Astrocyte (in vitro differentiated cells and primary cell): Measurements from ENCODE around the gene DPF3. TPM values are rescaled to one million over a fixed set of nuclear protein-coding genes. Genes with fewer than 3 reads are reported as not detected.

ENCODE experiments used
- DNase-seq: peaks from one replicate; pipeline ENCODE4 v3.0.0-alpha.2; 2010; ENCODE audit warnings: low read depth
- FAIRE-seq: peaks from 2 replicates; lab custom pipeline; 2011; peaks lifted over from hg19 to GRCh38; lab: Jason Lieb, UNC
- H2AFZ ChIP-seq: 2 replicates; pipeline ENCODE4 v1.6.0; 2012; ENCODE audit warnings: low read depth, low read length, inconsistent platforms
- H3K27ac ChIP-seq: 2 replicates; pipeline ENCODE4 v1.5.1; 2011; ENCODE audit warnings: low read depth, low read length, inconsistent platforms
- H3K27me3 ChIP-seq: 2 replicates; pipeline ENCODE4 v1.6.0; 2011; ENCODE audit warnings: low read length, inconsistent platforms; ENCODE audit not compliant: insufficient read depth
- H3K36me3 ChIP-seq: 2 replicates; pipeline ENCODE4 v1.5.1; 2011; ENCODE audit warnings: low read length, inconsistent platforms; ENCODE audit not compliant: insufficient read depth
- H3K4me1 ChIP-seq: 2 replicates; pipeline ENCODE4 v1.5.1; 2011; ENCODE audit warnings: low read length, inconsistent platforms; ENCODE audit not compliant: insufficient read depth
- H3K4me2 ChIP-seq: 2 replicates; pipeline ENCODE4 v1.6.0; 2012; ENCODE audit warnings: low read length, inconsistent platforms
- H3K4me3 ChIP-seq: 2 replicates; pipeline ENCODE4 v1.5.1; 2011; ENCODE audit warnings: low read depth, mild to moderate bottlenecking, low read length, inconsistent platforms; ENCODE audit not compliant: insufficient read depth
- H3K79me2 ChIP-seq: 2 replicates; pipeline ENCODE4 v1.6.0; 2012; ENCODE audit warnings: mild to moderate bottlenecking, low read length, inconsistent platforms; ENCODE audit not compliant: insufficient read depth
- H3K9ac ChIP-seq: 2 replicates; pipeline ENCODE4 v1.6.0; 2012; ENCODE audit warnings: mild to moderate bottlenecking, low read length, inconsistent platforms
- H3K9me3 ChIP-seq: 2 replicates; pipeline ENCODE4 v1.5.1; 2012; ENCODE audit warnings: low read depth, mild to moderate bottlenecking, low read length, inconsistent platforms; ENCODE audit not compliant: insufficient read depth
- H4K20me1 ChIP-seq: 2 replicates; pipeline ENCODE4 v1.6.0; 2012; ENCODE audit warnings: low read length, inconsistent platforms; ENCODE audit not compliant: insufficient read depth
- H3K27ac Mint-ChIP-seq: one replicate; pipeline ENCODE4 v1.8.0; 2021; ENCODE audit warnings: mild to moderate bottlenecking, mixed read lengths; ENCODE audit not compliant: unreplicated experiment
- H3K27me3 Mint-ChIP-seq: one replicate; pipeline ENCODE4 v1.8.0; 2021; ENCODE audit warnings: low read depth, mixed read lengths; ENCODE audit not compliant: unreplicated experiment
- H3K36me3 Mint-ChIP-seq: one replicate; pipeline ENCODE4 v1.8.0; 2021; ENCODE audit warnings: low read depth, mixed read lengths; ENCODE audit not compliant: unreplicated experiment
- H3K4me1 Mint-ChIP-seq: one replicate; pipeline ENCODE4 v1.8.0; 2021; ENCODE audit warnings: low read depth, mixed read lengths; ENCODE audit not compliant: unreplicated experiment
- H3K4me3 Mint-ChIP-seq: one replicate; pipeline ENCODE4 v1.8.0; 2021; ENCODE audit warnings: mild to moderate bottlenecking, moderate library complexity, mixed read lengths; ENCODE audit not compliant: unreplicated experiment
- H3K9me3 Mint-ChIP-seq: one replicate; pipeline ENCODE4 v1.8.0; 2021; ENCODE audit warnings: mild to moderate bottlenecking, mixed read lengths; ENCODE audit not compliant: unreplicated experiment
- CTCF ChIP-seq: IDR thresholded peaks from 2 replicates; pipeline ENCODE4 v1.5.1; 2011; ENCODE audit warnings: low read depth, mild to moderate bottlenecking, inconsistent platforms, low read length, moderate library complexity; ENCODE audit not compliant: insufficient read depth
- EZH2 ChIP-seq: IDR thresholded peaks from 2 replicates; pipeline ENCODE4 v1.6.1; 2012; ENCODE audit warnings: mild to moderate bottlenecking, low read length, inconsistent platforms; ENCODE audit not compliant: insufficient read depth
- total RNA-seq: library from RNA; stranded (reverse); gene quantifications from 2 replicates; pipeline ENCODE4 v1.2.1, GENCODE V29; 2021

The DPF3 gene
- total RNA-seq, 1 donor from 2014 or later, result 2.4 TPM

GRCh38 chr14:72722201-72722785 lies 171.6 kb downstream of the DPF3 start:
- no peaks in the 10 kb centered on the region for H3K4me1 Mint-ChIP-seq
- no peak overlapping the region for H3K4me2 ChIP-seq
- DNase-seq (no peak), FAIRE-seq (no peak)
- peaks cover 3% of the 10 kb centered on the region for H3K36me3 ChIP-seq
- peaks cover 3% of the 10 kb centered on the region for H3K36me3 Mint-ChIP-seq
- no peaks in the 10 kb centered on the region for H3K27me3 Mint-ChIP-seq
- no peak overlapping the region for H3K4me3 ChIP-seq
- no peaks in the 10 kb centered on the region for H3K9me3 Mint-ChIP-seq
- TF ChIP-seq CTCF (no peak), EZH2 (no peak)
- H3K27ac ChIP-seq, result no peak overlapping the region
- H2AFZ ChIP-seq, result no peak overlapping the region
- no peak overlapping the region for H3K27ac Mint-ChIP-seq
- no peaks in the 10 kb centered on the region for H3K9me3 ChIP-seq
- no peaks in the 10 kb centered on the region for H3K4me1 ChIP-seq
- no peak overlapping the region for H3K9ac ChIP-seq
- H3K79me2 ChIP-seq, result no peaks in the 10 kb centered on the region
- no peaks in the 10 kb centered on the region for H3K27me3 ChIP-seq
- H3K4me3 Mint-ChIP-seq, result no peak overlapping the region
- H4K20me1 ChIP-seq, result no peaks in the 10 kb centered on the region

DNA sequence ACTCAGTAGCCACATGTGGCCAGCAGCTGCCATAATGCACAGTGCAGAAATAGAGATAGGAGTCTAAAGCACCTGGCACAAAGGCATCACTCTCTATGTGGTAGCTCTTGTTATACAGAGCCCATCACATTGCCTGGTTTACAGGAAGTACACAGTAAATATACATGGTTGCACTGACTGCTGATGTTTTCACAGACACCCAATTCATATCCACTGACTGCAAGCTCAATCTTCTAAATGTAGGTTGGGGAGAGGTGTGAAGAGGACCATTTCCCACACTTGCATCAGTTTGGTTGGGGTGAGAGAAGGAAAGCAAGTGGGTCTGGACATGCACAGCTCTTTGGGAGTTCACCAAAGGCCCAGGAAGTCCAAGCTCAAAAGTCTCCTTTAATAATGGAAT lies 172.8 kb downstream of the DPF3 start:
- TF ChIP-seq EZH2 (no peak), CTCF (no peak)
- Histone ChIP-seq H3K27me3 (no peaks in the 10 kb centered on the region), H3K9ac (no peak overlapping the region), H3K79me2 (no peaks in the 10 kb centered on the region), H3K9me3 (no peaks in the 10 kb centered on the region), H3K4me2 (no peak overlapping the region), H4K20me1 (no peaks in the 10 kb centered on the region), H3K36me3 (peaks cover under 1% of the 10 kb centered on the region), H2AFZ (no peak overlapping the region), H3K4me3 (no peak overlapping the region), H3K4me1 (peaks cover 5% of the 10 kb centered on the region), H3K27ac (no peak overlapping the region)
- no peak overlapping the region for H3K27ac Mint-ChIP-seq
- H3K36me3 Mint-ChIP-seq, result peaks cover 3% of the 10 kb centered on the region
- H3K4me1 Mint-ChIP-seq, result no peaks in the 10 kb centered on the region
- no peak overlapping the region for H3K4me3 Mint-ChIP-seq
- no peaks in the 10 kb centered on the region for H3K27me3 Mint-ChIP-seq
- FAIRE-seq (no peak), DNase-seq (no peak)
- H3K9me3 Mint-ChIP-seq, result no peaks in the 10 kb centered on the region

DNA sequence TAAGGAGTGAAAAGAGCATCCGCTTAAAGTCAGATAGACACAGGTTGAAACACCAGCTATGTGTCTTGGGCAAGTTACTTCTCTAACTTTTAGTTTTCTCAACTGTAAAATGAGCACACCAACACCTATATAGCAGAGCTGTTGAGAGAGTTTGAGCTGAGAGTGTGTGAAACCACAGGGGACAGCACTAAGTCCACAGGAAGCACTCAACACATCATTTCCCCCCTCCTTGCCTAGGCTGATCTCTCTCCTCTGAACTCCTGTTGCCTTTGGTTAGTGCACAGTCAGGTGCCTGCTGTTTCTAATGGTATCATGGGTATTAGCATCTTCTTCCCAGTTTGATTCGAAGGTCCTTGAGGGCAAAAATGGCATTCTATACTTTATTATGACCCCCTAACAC lies 176.7 kb downstream of the DPF3 start:
- Mint-ChIP-seq H3K4me1 (no peaks in the 10 kb centered on the region), H3K9me3 (peaks cover 3% of the 10 kb centered on the region), H3K27me3 (peaks cover 5% of the 10 kb centered on the region), H3K27ac (no peak overlapping the region), H3K4me3 (no peak overlapping the region), H3K36me3 (peaks cover 4% of the 10 kb centered on the region)
- FAIRE-seq (no peak), DNase-seq (no peak)
- Histone ChIP-seq H3K79me2 (no peaks in the 10 kb centered on the region), H3K36me3 (no peaks in the 10 kb centered on the region), H2AFZ (no peak overlapping the region), H3K4me1 (peaks cover 16% of the 10 kb centered on the region), H3K27ac (no peak overlapping the region), H3K9me3 (no peaks in the 10 kb centered on the region), H3K4me2 (no peak overlapping the region), H3K27me3 (no peaks in the 10 kb centered on the region), H3K4me3 (no peak overlapping the region), H3K9ac (no peak overlapping the region), H4K20me1 (no peaks in the 10 kb centered on the region)
- TF ChIP-seq CTCF (no peak), EZH2 (no peak)
